ENCODE results near the gene SLC19A2. TPM values are rescaled to one million over a fixed set of nuclear protein-coding genes. Genes with fewer than 3 reads are reported as not detected.

Gene SLC19A2
- total RNA-seq, 2 experiments from 2014 or later: 3.2 to 6.5 TPM

- ChIA-PET POLR2A (no interaction called here), CTCF (ENCODE audit: unreplicated experiment) (no interaction called here)
- no peak for TF ChIP-seq EZH2phosphoT487 (IDR thresholded peaks at IDR 0.05; ENCODE audit: borderline replicate concordance, low read depth, low read length)
- TF ChIP-seq, protein P1, sequence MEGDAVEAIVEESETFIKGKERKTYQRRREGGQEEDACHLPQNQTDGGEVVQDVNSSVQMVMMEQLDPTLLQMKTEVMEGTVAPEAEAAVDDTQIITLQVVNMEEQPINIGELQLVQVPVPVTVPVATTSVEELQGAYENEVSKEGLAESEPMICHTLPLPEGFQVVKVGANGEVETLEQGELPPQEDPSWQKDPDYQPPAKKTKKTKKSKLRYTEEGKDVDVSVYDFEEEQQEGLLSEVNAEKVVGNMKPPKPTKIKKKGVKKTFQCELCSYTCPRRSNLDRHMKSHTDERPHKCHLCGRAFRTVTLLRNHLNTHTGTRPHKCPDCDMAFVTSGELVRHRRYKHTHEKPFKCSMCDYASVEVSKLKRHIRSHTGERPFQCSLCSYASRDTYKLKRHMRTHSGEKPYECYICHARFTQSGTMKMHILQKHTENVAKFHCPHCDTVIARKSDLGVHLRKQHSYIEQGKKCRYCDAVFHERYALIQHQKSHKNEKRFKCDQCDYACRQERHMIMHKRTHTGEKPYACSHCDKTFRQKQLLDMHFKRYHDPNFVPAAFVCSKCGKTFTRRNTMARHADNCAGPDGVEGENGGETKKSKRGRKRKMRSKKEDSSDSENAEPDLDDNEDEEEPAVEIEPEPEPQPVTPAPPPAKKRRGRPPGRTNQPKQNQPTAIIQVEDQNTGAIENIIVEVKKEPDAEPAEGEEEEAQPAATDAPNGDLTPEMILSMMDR (conservative IDR thresholded peaks at IDR 0.05; ENCODE audit: low read length): no peak
- DNase-seq (ENCODE audit: low spot score): no peak
- Histone ChIP-seq H3K79me2 (ENCODE audit: insufficient read depth, low read depth, low read length) (no peaks in the 10 kb centered on the region), H3K4me1 (ENCODE audit: insufficient read depth, low read length, poor library complexity, severe bottlenecking) (no peaks in the 10 kb centered on the region), H3K4me3 (ENCODE audit: low read depth, low read length, poor library complexity, severe bottlenecking) (no peak overlapping the region), H3K9me3 (ENCODE audit: low read length) (peaks cover 5% of the 10 kb centered on the region; the same call in 1 of the 2 replicates), H3K4me2 (ENCODE audit: low read length) (no peak overlapping the region), H4K20me1 (ENCODE audit: insufficient read depth, low read length) (no peaks in the 10 kb centered on the region), H3K9me2 (ENCODE audit: insufficient read depth, low read length) (no peaks in the 10 kb centered on the region), H3K36me3 (ENCODE audit: insufficient read depth, low read length) (no peaks in the 10 kb centered on the region), H2AFZ (ENCODE audit: low read length) (no peak overlapping the region), H3K27ac (ENCODE audit: low read depth, low read length, poor library complexity, severe bottlenecking) (no peak overlapping the region)
- BruUV-seq (replicated peaks): no TSS peak
- intact Hi-C loops (cut with micrococcal nuclease; ENCODE audit: unreplicated experiment): no loop called here
Observed at GRCh38 chr1:169462385-169462784, 23.4 kb downstream of the SLC19A2 start.

GRCh38 chr1:169461390-169462000, 24.2 kb downstream of the SLC19A2 start:
- no peak for DNase-seq (ENCODE audit: low spot score)
- peaks cover 12% of the 10 kb centered on the region for H3K9me3 ChIP-seq (ENCODE audit: low read length)
- no peak overlapping the region for H2AFZ ChIP-seq (ENCODE audit: low read length)
- CTCF ChIA-PET (ENCODE audit: unreplicated experiment): no interaction called here
- H3K9me2 ChIP-seq (ENCODE audit: insufficient read depth, low read length): no peaks in the 10 kb centered on the region
- BruUV-seq (replicated peaks): no TSS peak
- intact Hi-C loops (cut with micrococcal nuclease; ENCODE audit: unreplicated experiment): no loop called here
- POLR2A ChIA-PET: no interaction called here
- no peak overlapping the region for H3K4me3 ChIP-seq (ENCODE audit: low read depth, low read length, poor library complexity, severe bottlenecking)
- no peaks in the 10 kb centered on the region for H3K79me2 ChIP-seq (ENCODE audit: insufficient read depth, low read depth, low read length)
- no peaks in the 10 kb centered on the region for H3K36me3 ChIP-seq (ENCODE audit: insufficient read depth, low read length)
- H3K4me2 ChIP-seq (ENCODE audit: low read length): no peak overlapping the region
- no peaks in the 10 kb centered on the region for H4K20me1 ChIP-seq (ENCODE audit: insufficient read depth, low read length)
- TF ChIP-seq, protein P1 (conservative IDR thresholded peaks at IDR 0.05; ENCODE audit: low read length): no peak
- no peak for TF ChIP-seq EZH2phosphoT487 (IDR thresholded peaks at IDR 0.05; ENCODE audit: borderline replicate concordance, low read depth, low read length)
- no peaks in the 10 kb centered on the region for H3K4me1 ChIP-seq (ENCODE audit: insufficient read depth, low read length, poor library complexity, severe bottlenecking)
- no peak overlapping the region for H3K27ac ChIP-seq (ENCODE audit: low read depth, low read length, poor library complexity, severe bottlenecking)

DNA sequence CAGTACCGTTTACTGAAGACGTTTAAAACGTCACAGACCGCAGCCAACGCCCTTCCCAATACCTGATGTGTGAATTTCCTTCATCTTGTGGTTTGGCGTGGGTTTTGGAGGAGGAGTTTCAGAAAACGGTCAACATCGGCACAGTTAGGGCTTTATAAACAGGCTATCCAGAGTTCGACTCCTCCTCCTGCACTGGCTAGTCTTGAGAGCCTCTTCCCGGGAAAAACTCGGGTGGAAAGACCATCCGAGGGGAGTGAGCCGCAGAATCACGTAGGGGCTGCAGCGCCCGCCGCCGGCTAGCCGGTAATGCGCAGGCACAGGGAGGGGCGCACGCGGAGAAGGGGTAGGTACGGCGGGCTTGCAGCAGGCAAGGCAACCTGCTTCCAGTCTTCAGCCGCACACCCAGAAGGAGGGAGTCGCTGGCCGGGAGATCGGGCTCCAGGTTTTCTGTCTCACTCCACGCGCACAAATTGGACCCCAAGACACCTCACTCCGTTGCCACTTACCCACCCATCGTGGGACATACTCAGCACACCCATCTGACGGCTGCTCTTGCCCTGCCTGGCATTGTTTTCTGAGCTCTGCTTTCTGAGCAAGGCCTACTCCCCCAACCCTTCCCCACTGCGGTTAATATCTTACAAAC, 25.4 kb downstream of the SLC19A2 start:
- Histone ChIP-seq H4K20me1 (ENCODE audit: insufficient read depth, low read length) (no peaks in the 10 kb centered on the region), H3K9me3 (ENCODE audit: low read length) (peaks cover 12% of the 10 kb centered on the region), H3K27ac (ENCODE audit: low read depth, low read length, poor library complexity, severe bottlenecking) (no peak overlapping the region), H3K36me3 (ENCODE audit: insufficient read depth, low read length) (no peaks in the 10 kb centered on the region), H3K9me2 (ENCODE audit: insufficient read depth, low read length) (no peaks in the 10 kb centered on the region), H2AFZ (ENCODE audit: low read length) (no peak overlapping the region), H3K4me2 (ENCODE audit: low read length) (no peak overlapping the region), H3K4me3 (ENCODE audit: low read depth, low read length, poor library complexity, severe bottlenecking) (no peak overlapping the region), H3K79me2 (ENCODE audit: insufficient read depth, low read depth, low read length) (no peaks in the 10 kb centered on the region), H3K4me1 (ENCODE audit: insufficient read depth, low read length, poor library complexity, severe bottlenecking) (no peaks in the 10 kb centered on the region)
- TF ChIP-seq, protein P1 (conservative IDR thresholded peaks at IDR 0.05; ENCODE audit: low read length): no peak
- no peak for TF ChIP-seq EZH2phosphoT487 (IDR thresholded peaks at IDR 0.05; ENCODE audit: borderline replicate concordance, low read depth, low read length)
- BruUV-seq (replicated peaks): no TSS peak
- intact Hi-C loops (cut with micrococcal nuclease; ENCODE audit: unreplicated experiment): no loop called here
- no peak for DNase-seq (ENCODE audit: low spot score)
- ChIA-PET POLR2A (no interaction called here), CTCF (ENCODE audit: unreplicated experiment) (no interaction called here)

Measured in OCI-LY7 (cell line).